Gastrocnemius medialis (tissue), 4 donors: ENCODE measurements around the gene MAP3K5. TPM values are rescaled to one million over a fixed set of nuclear protein-coding genes. Genes with fewer than 3 reads are reported as not detected.

Experiments
- ATAC-seq, 2 donors: fragments of 150-250 bp; one replicate each; pipeline ENCODE4 v1.9.1; 2016
- DNase-seq, 2 donors: peaks; one replicate each; pipeline ENCODE4 v3.0.0-alpha.2; 2019
- H3K27ac ChIP-seq, 4 donors: fragments of 200-600 bp; sonication (generic); 1 replicate in 1 of 4; 2 replicates in 3 of 4; pipeline ENCODE4 v1.5.1; 2016 to 2018; ENCODE audit warnings: mild to moderate bottlenecking in 2 of 4, moderate library complexity in 1 of 4
- H3K27me3 ChIP-seq, 3 donors: fragments of 200-600 bp; sonication (generic) in 2 of 3; 1 replicate in 1 of 3; 2 replicates in 2 of 3; pipeline versions ENCODE4 v1.5.1 to v1.6.0; 2016 to 2019; ENCODE audit warnings: mild to moderate bottlenecking in 1 of 3, moderate library complexity in 1 of 3
- H3K36me3 ChIP-seq, 2 donors: fragments of 200-600 bp; sonication (generic) in 1 of 2; one replicate each; pipeline ENCODE4 v1.5.1; 2017 to 2018
- H3K4me1 ChIP-seq, 2 donors: fragments of 200-600 bp; sonication (generic) in 1 of 2; one replicate each; pipeline ENCODE4 v1.5.1; 2016 to 2017; ENCODE audit warnings: mild to moderate bottlenecking in 2 of 2
- H3K4me3 ChIP-seq, 4 donors: fragments of 200-600 bp; sonication (generic) in 3 of 4; 1 replicate in 1 of 4; 2 replicates in 3 of 4; pipeline ENCODE4 v1.5.1; 2016 to 2019; ENCODE audit warnings: mild to moderate bottlenecking in 2 of 4
- H3K9me3 ChIP-seq, 3 donors: fragments of 200-600 bp; sonication (generic) in 2 of 3; 1 replicate in 1 of 3; 2 replicates in 2 of 3; pipeline ENCODE4 v1.5.1; 2016 to 2019
- POLR2A ChIP-seq, 2 donors: fragments of 450-650 bp; IDR thresholded peaks; one replicate each; pipeline ENCODE4 v1.6.1; 2017; ENCODE audit warnings: antibody characterized with exemption in 2 of 2, mild to moderate bottlenecking in 2 of 2, moderate library complexity in 2 of 2
- in situ Hi-C, 4 donors: fragments of 200-750 bp; cut with MboI; loops; one replicate each; pipeline versions ENCODE4 v1.15.0 to v1.8.0; 2017; ENCODE audit warnings: low sequenced_read_pairs in 4 of 4
- intact Hi-C: fragments of 100-400 bp; cut with DNase I; formaldehyde crosslinking; loops from one replicate; pipeline ENCODE4 v1.15.1; 2023; ENCODE audit warnings: low total_unique reads
- total RNA-seq, 4 donors: library from RNA; depleted of rRNA; stranded (reverse); fragments of >200 nt; gene quantifications; one replicate each; pipeline versions ENCODE4 v1.1.0 to v1.2.3, GENCODE V29; 2016
- TF ChIP-seq, protein P1 (sequence below), 5 experiments: fragments of 450-650 bp in 3 of 5; fragments of 200-600 bp in 2 of 5; sonication (generic) in 2 of 5; IDR thresholded peaks in 4 of 5; conservative IDR thresholded peaks in 1 of 5; 1 replicate in 4 of 5; 2 replicates in 1 of 5; pipeline ENCODE4 v1.5.1; 2016 to 2019; ENCODE audit warnings: antibody characterized with exemption in 5 of 5, mild to moderate bottlenecking in 3 of 5, moderate library complexity in 3 of 5

The MAP3K5 gene
- total RNA-seq, 4 donors from 2014 or later: 2.9 to 46.9 (median 4.9) TPM

DNA sequence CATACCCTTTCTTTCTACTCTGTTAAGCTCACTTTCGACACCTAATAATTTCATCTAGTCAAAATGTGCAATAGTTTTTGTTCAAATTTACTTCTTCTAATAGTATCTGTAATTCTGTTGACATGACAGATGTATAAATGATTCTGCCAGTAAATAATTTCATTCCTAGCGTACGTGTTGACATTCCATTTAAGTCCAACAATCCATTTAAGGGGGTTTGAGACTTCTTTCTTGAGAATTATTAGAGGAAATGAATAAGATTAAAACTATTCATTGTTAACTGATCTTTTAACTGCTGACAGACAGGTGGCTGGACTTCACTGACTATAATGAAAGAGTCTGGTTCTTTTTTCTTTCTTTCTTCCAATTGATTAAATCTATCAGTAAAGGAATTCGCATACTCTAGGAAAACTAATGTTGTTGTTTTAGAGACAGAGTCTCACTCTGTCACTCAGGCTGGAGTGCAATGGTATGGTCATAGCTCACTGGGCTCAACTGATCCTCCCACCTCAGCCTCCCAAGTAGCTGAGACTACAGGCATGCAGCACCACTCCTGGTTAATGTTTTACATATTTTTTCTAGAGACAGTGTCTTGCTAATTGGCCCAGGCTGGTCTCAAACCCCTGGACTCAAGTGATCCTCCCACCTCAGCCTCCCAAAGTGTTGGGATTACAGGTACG, 55.9 kb downstream of the MAP3K5 start:
- no peaks in the 10 kb centered on the region for H3K9me3 ChIP-seq
- TF ChIP-seq, protein P1, sequence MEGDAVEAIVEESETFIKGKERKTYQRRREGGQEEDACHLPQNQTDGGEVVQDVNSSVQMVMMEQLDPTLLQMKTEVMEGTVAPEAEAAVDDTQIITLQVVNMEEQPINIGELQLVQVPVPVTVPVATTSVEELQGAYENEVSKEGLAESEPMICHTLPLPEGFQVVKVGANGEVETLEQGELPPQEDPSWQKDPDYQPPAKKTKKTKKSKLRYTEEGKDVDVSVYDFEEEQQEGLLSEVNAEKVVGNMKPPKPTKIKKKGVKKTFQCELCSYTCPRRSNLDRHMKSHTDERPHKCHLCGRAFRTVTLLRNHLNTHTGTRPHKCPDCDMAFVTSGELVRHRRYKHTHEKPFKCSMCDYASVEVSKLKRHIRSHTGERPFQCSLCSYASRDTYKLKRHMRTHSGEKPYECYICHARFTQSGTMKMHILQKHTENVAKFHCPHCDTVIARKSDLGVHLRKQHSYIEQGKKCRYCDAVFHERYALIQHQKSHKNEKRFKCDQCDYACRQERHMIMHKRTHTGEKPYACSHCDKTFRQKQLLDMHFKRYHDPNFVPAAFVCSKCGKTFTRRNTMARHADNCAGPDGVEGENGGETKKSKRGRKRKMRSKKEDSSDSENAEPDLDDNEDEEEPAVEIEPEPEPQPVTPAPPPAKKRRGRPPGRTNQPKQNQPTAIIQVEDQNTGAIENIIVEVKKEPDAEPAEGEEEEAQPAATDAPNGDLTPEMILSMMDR (IDR thresholded peaks at IDR 0.05 in 4 of 5, conservative IDR thresholded peaks at IDR 0.05 in 1 of 5): no peak
- no peak for TF ChIP-seq POLR2A (IDR thresholded peaks at IDR 0.05)
- no peak overlapping the region for H3K27ac ChIP-seq
- no peak for ATAC-seq
- in situ Hi-C loops (no loop called here), intact Hi-C loops (no loop called here)
- H3K27me3 ChIP-seq: no peaks in the 10 kb centered on the region
- H3K4me1 ChIP-seq: peaks cover 0 to 11% of the 10 kb centered on the region in 2 donors
- H3K4me3 ChIP-seq: no peak overlapping the region
- H3K36me3 ChIP-seq: no peaks in the 10 kb centered on the region
- no peak for DNase-seq

DNA sequence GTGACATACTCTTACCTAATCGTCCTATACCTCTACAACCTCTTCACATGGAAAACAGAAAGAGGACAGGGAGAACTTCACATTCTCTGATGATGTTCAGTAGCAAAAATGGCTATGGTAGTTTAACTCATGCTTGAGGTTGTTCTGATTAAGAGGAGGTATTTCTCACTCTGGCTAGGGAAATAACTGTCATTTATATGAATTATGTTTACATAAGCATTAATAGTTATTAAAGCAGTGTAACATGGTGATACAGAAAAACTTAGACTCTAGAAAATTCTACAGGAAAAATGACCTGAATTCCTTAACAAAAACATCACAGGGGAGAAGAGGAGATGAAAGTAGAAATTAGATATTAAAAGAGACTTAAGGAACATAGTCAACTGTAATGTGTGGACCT, 57.3 kb downstream of the MAP3K5 start:
- intact Hi-C loops: no loop called here
- Histone ChIP-seq H3K27me3 (no peaks in the 10 kb centered on the region), H3K4me1 (peaks cover 0 to 8% of the 10 kb centered on the region in 2 donors), H3K36me3 (no peaks in the 10 kb centered on the region), H3K27ac (no peak overlapping the region), H3K4me3 (no peak overlapping the region), H3K9me3 (no peaks in the 10 kb centered on the region)
- in situ Hi-C loops: no loop called here
- ATAC-seq (no peak), DNase-seq (no peak)
- no peak for TF ChIP-seq POLR2A (IDR thresholded peaks at IDR 0.05)

DNA sequence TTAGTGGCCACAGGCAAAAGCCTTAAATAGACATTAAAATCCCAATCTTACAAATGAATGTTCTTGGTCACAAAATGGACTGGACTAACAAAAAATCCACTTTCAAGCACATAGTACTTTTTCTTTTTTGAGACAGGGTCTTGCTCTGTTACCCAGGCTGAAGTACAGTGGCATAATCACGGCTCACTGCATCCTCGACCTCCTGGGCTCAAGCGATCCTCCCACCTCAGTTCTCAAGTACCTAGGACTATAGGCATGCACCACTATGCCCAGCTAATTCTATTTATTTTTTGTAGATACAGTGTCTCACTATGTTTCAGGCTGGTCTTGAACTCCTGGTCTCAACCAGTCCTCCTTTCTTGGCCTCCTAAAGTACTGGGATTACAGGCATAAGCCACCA, 59.4 kb downstream of the MAP3K5 start:
- no peak overlapping the region for H3K27ac ChIP-seq
- H3K4me3 ChIP-seq: no peak overlapping the region
- DNase-seq: no peak
- H3K9me3 ChIP-seq: no peaks in the 10 kb centered on the region
- intact Hi-C loops (no loop called here), in situ Hi-C loops (no loop called here)
- H3K27me3 ChIP-seq: no peaks in the 10 kb centered on the region
- peaks cover 0 to 5% of the 10 kb centered on the region in 2 donors for H3K4me1 ChIP-seq
- no peak for TF ChIP-seq POLR2A (IDR thresholded peaks at IDR 0.05)
- TF ChIP-seq, protein P1 (IDR thresholded peaks at IDR 0.05 in 4 of 5, conservative IDR thresholded peaks at IDR 0.05 in 1 of 5): no peak
- no peaks in the 10 kb centered on the region for H3K36me3 ChIP-seq
- ATAC-seq: no peak

DNA sequence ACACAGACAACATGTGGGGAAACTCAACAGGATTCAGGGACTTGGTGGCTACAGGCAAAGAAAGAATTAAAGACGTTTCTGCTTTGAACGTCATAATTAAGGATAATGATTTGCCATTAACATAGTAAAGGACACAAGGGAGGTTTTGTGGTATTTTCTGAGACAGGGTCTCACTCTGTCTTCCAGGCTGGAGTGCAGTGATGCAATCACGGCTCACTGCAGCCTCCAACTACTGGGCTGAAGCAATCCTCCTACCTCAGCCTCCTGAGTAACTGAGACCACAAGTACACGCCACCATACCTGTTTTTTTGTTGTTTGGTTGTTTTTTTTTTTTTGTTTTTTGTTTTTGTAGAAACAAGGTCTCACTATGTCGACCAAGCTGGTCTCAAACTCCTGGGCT, 62.4 kb downstream of the MAP3K5 start:
- Histone ChIP-seq H3K9me3 (no peaks in the 10 kb centered on the region), H3K36me3 (no peaks in the 10 kb centered on the region), H3K27ac (no peak overlapping the region), H3K27me3 (no peaks in the 10 kb centered on the region), H3K4me1 (no peaks in the 10 kb centered on the region), H3K4me3 (no peak overlapping the region)
- intact Hi-C loops: no loop called here
- ATAC-seq: no peak
- DNase-seq: no peak
- in situ Hi-C loops: no loop called here
- no peak for TF ChIP-seq POLR2A (IDR thresholded peaks at IDR 0.05)
- TF ChIP-seq, protein P1 (IDR thresholded peaks at IDR 0.05 in 4 of 5, conservative IDR thresholded peaks at IDR 0.05 in 1 of 5): no peak

DNA sequence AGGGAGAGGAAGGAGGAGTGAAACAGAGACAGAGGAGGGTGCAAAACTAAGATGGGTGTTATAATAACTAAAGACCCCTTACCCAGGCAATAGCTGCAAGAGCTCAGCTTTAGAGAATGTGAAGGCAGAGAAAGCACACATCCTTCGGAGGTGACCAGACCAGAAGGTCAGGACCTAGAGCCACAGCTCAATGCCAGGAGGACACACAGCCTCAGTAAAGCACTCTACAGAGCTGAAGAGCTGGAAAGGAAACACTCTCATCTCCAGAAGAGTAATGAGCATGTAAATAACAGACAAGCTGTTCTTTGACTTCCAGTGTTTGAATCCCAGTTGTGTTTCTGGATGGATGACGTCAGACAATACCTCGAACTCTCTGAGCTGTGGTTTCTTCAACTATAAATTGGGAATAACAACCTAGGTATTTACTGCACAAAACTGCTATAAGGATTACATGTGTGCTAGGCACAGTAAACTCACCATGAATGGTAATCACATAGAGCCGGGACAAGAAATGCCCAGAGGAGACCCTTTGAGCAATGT, 63.2 kb downstream of the MAP3K5 start:
- H3K27ac ChIP-seq: no peak overlapping the region

More for the DNA sequence above, 63.2 kb downstream of the MAP3K5 start:
- intact Hi-C loops (no loop called here), in situ Hi-C loops (no loop called here)
- H3K9me3 ChIP-seq: no peaks in the 10 kb centered on the region
- TF ChIP-seq, protein P1 (IDR thresholded peaks at IDR 0.05 in 4 of 5, conservative IDR thresholded peaks at IDR 0.05 in 1 of 5): no peak
- H3K4me3 ChIP-seq: no peak overlapping the region
- no peaks in the 10 kb centered on the region for H3K36me3 ChIP-seq
- H3K27me3 ChIP-seq: no peaks in the 10 kb centered on the region
- DNase-seq (no peak), ATAC-seq (no peak)
- no peaks in the 10 kb centered on the region for H3K4me1 ChIP-seq
